Fibroblast of lung (primary cell): Measurements from ENCODE around the gene KIR3DL3.
"Not testable (repeated sequence)": the region's sequence is repeated elsewhere in the genome, so short reads cannot be mapped to it uniquely, and the experiment has no call there.

Experiments
- CTCF ChIP-seq, 2 donors: IDR thresholded peaks in 1 of 2; conservative IDR thresholded peaks in 1 of 2; 1 replicate in 1 of 2; 2 replicates in 1 of 2; pipeline ENCODE4 v1.5.1; 2011 to 2012; ENCODE audit warnings: low read length in 2 of 2, control low read depth in 1 of 2, inconsistent platforms in 1 of 2, low read depth in 1 of 2, mild to moderate bottlenecking in 1 of 2
- EZH2 ChIP-seq: IDR thresholded peaks from 2 replicates; pipeline ENCODE4 v1.5.1; 2012; ENCODE audit warnings: low read length, control low read depth, mild to moderate bottlenecking; ENCODE audit errors: missing control alignments

GRCh38 chr19:54770511-54770910, 46.3 kb downstream of the KIR3DL3 start:
- not testable (repeated sequence) for TF ChIP-seq CTCF (conservative IDR thresholded peaks at IDR 0.05 in 1 of 2, IDR thresholded peaks at IDR 0.05 in 1 of 2; ENCODE audit: low read depth in 1 of 2, low read length in 2 of 2); EZH2
